Transverse colon (tissue), 4 donors: ENCODE results near the gene SETD1B. TPM values are rescaled to one million over a fixed set of nuclear protein-coding genes. Genes with fewer than 3 reads are reported as not detected.

Experiments used
- DNase-seq: peaks from one replicate; pipeline ENCODE4 v3.0.0-alpha.2; 2019
- H3K27ac ChIP-seq, 4 donors: fragments of 200-600 bp; sonication (generic); 2 replicates each; pipeline ENCODE4 v1.5.1; 2016 to 2018; ENCODE audit warnings: inconsistent platforms in 4 of 4
- H3K27me3 ChIP-seq: fragments of 200-600 bp; sonication (generic); 2 replicates; pipeline ENCODE4 v1.5.1; 2017; ENCODE audit warnings: inconsistent platforms
- H3K36me3 ChIP-seq, 4 donors: fragments of 200-600 bp; sonication (generic); 2 replicates each; pipeline ENCODE4 v1.5.1; 2017 to 2019; ENCODE audit warnings: inconsistent platforms in 4 of 4
- H3K4me1 ChIP-seq, 4 donors: fragments of 200-600 bp; sonication (generic); 2 replicates each; pipeline ENCODE4 v1.5.1; 2017 to 2020; ENCODE audit warnings: inconsistent platforms in 4 of 4
- H3K4me3 ChIP-seq, 4 donors: fragments of 200-600 bp; sonication (generic); 1 replicate in 1 of 4; 2 replicates in 3 of 4; pipeline versions ENCODE4 v1.5.1 to v1.6.1; 2017 to 2019; ENCODE audit warnings: inconsistent platforms in 4 of 4
- H3K9me3 ChIP-seq, 2 donors: fragments of 200-600 bp; sonication (generic); 2 replicates each; pipeline ENCODE4 v1.5.1; 2017 to 2019; ENCODE audit warnings: inconsistent platforms in 2 of 2
- EP300 ChIP-seq: sonication (generic); formaldehyde crosslinking; IDR thresholded peaks from one replicate; pipeline ENCODE4 v1.6.1; 2017; ENCODE audit warnings: antibody characterized with exemption, low read depth
- POLR2A ChIP-seq: fragments of 450-650 bp; IDR thresholded peaks from one replicate; pipeline ENCODE4 v1.6.1; 2016; ENCODE audit warnings: antibody characterized with exemption, mild to moderate bottlenecking, moderate library complexity
- POLR2AphosphoS5 ChIP-seq, 3 donors: sonication (generic); formaldehyde crosslinking; IDR thresholded peaks; one replicate each; pipeline ENCODE4 v1.6.1; 2016; ENCODE audit warnings: antibody characterized with exemption in 3 of 3
- WGBS, 2 donors: methylation state at CpG; one replicate each; pipeline ENCODE4 v1.1.5; 2018; ENCODE audit warnings: low coverage in 1 of 2; 5-methylcytosine and 5-hydroxymethylcytosine counted together
- in situ Hi-C, 4 donors: fragments of 200-750 bp; cut with MboI; loops; one replicate each; pipeline versions ENCODE4 v1.15.0 to v1.15.1; 2017; ENCODE audit warnings: low sequenced_read_pairs in 3 of 4, low pct_ligation_motif_present in 1 of 4, low pct_unique_long_range_greater_than_20kb in 1 of 4
- intact Hi-C: fragments of 100-400 bp; cut with DNase I; formaldehyde crosslinking; loops from one replicate; pipeline ENCODE4 v1.15.1; 2023; ENCODE audit warnings: low total_unique reads
- total RNA-seq, 4 donors: library from RNA; depleted of rRNA; stranded (reverse); fragments of >200 nt; gene quantifications; one replicate each; pipeline ENCODE4 v1.1.0, GENCODE V29; 2016
- TF ChIP-seq, protein P1 (sequence below), 5 experiments: fragments of 200-600 bp in 3 of 5; fragments of 450-650 bp in 2 of 5; sonication (generic) in 3 of 5; IDR thresholded peaks; 1 replicate in 2 of 5; 2 replicates in 3 of 5; pipeline ENCODE4 v1.5.1; 2016 to 2017; ENCODE audit warnings: antibody characterized with exemption in 5 of 5, inconsistent platforms in 3 of 5, mild to moderate bottlenecking in 2 of 5, moderate library complexity in 1 of 5

SETD1B gene
- total RNA-seq, 4 donors from 2014 or later = 13.4 to 39.6 (median 15.2) TPM

DNA sequence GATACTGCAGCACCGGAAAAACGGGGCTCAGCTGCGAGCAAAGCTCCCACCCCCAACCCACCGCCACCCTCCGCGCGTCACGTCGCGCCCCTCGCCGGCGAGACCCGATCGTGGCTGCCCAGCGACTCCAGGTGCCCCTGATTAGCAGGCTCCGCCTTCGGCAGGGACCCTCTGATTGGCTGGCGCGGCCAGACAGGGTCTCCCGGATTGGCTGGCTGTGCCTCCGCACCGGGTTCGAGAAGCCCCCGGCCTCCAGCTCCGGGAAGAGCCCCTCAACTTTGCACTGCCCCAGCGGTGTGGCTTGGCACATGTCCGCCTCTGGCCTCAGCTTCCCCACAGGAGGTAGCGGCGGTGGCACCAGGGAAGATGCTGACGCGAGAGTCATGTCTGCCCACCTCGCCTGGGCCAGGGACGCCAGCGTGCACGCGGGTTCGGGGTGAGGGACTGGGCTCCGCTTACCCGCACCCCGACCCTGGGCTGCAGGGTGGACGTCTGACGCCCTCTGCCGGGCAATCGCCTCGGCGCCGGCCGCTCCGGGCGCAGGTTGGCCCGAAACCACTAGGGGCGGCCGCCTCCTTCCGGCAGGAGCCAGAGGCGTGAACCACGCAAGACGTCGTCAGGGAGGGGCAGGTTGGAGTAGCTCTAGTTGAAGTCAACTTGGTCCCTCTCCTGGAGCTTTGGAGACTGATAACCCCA lies 9.8 kb upstream of the SETD1B start:
- no peaks in the 10 kb centered on the region for H3K36me3 ChIP-seq
- H3K27me3 ChIP-seq = no peaks in the 10 kb centered on the region
- H3K4me1 ChIP-seq = peaks cover 45 to 88% (median 67%) of the 10 kb centered on the region in 4 donors
- H3K4me3 ChIP-seq = peak overlapping the region; percentile 43 to 58 (median 50)
- in situ Hi-C loops (loop anchor here in 3 of 4 donors (5.0 to 10.0 kb wide), 3 partner anchors 91 to 102 kb away; partner anchors contain the start of gene PSMD9 (in 1 of the 3)), intact Hi-C loops (loop anchor here (2.0 to 5.0 kb wide), 3 partner anchors 19 to 97 kb away; partner anchors contain the start of gene PSMD9)
- TF ChIP-seq, protein P1, sequence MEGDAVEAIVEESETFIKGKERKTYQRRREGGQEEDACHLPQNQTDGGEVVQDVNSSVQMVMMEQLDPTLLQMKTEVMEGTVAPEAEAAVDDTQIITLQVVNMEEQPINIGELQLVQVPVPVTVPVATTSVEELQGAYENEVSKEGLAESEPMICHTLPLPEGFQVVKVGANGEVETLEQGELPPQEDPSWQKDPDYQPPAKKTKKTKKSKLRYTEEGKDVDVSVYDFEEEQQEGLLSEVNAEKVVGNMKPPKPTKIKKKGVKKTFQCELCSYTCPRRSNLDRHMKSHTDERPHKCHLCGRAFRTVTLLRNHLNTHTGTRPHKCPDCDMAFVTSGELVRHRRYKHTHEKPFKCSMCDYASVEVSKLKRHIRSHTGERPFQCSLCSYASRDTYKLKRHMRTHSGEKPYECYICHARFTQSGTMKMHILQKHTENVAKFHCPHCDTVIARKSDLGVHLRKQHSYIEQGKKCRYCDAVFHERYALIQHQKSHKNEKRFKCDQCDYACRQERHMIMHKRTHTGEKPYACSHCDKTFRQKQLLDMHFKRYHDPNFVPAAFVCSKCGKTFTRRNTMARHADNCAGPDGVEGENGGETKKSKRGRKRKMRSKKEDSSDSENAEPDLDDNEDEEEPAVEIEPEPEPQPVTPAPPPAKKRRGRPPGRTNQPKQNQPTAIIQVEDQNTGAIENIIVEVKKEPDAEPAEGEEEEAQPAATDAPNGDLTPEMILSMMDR (IDR thresholded peaks at IDR 0.05) = peak; percentile 100
- TF ChIP-seq POLR2AphosphoS5 (IDR thresholded peaks at IDR 0.05) (peak; percentile 30 to 74 (median 71)), EP300 (no peak), POLR2A (peak; percentile 48)
- H3K9me3 ChIP-seq = no peaks in the 10 kb centered on the region
- 1% methylated on average over 33 of the region's 59 CpGs; no CpG with 5 or more reads in 1 of the 2 donors for WGBS, 2 donors
- peak overlapping the region; percentile 100 for H3K27ac ChIP-seq
- DNase-seq = peak; percentile 96

DNA sequence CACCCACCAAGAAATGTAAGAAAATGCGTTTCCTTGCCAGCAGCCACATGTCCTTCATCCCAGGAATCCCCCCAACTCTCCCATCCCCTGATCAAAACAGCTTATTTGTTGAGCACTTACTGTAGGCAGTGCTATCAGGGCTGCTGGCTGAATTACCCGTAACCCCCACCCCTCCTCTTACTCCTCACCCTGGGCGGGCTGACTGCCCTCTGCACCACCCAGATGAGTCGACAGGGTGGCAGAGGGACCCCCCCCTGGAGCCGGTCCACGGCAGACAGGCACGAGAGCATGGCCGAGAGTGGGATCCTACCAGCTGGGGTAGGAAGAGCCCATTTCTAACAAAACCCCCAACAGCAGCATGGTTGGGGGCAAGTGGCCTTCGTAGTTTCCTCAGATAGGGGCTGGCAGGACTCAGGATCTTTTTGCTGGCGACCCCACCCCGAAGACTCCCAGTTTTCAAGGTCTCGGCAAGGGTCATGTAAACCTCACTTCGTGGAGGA lies 9.2 kb upstream of the SETD1B start:
- 1% methylated on average over 12 of the region's 13 CpGs; no CpG with 5 or more reads in 1 of the 2 donors for WGBS, 2 donors

DNA sequence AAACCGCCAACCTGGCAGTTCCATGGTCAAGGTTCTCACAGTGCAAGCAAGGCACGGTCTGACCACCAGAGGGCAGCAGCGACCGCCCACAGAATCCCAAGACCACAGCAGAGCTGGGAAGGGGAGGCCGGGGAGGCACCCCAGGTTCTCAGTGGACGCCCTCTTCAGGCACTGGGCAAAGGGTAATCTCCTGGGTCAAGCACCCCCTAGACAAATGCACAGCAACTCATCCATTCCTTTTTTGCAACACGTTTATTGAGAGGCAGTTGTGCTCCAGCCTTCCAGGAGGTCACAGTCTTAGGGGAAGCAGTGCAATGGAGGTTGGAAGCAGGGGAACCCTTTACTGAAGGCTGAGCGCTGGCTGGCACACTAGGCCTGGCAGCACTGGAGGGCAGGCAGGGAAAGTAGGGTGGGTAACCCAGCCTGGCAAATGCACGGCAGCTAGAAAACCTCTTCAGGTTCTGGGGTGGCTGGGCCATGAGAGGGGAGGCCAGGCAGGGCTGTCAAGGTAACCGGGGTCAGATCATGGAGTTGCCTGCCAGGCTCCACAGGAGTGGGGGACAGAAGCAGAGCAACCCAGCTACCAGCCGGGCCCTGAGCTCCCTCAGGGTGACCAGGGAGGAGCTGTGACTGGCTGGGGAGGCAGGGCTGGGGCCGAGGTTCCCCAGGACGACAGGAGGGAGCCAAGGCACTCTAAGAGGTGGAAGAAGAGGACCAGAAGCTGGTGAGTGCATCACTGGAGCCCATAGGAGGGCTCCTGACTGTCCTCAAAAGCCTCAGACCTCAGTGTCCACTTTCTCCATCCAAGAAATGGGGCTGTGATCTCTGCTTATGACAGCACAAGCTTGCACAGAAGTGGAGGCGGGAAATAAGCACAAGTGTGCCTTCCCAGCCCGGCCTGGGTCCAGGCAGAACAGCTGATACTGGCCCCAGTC lies 8.5 kb upstream of the SETD1B start:
- WGBS, 2 donors = 33 to 100% methylated on average over 2 to 14 of the region's 15 CpGs
- intact Hi-C loops = loop anchor here (2.0 kb wide), 2 partner anchors 18 to 94 kb away; partner anchors contain the start of gene PSMD9
- in situ Hi-C loops = loop anchor here in 3 of 4 donors (10.0 kb wide), 2 partner anchors 90 to 100 kb away; partner anchors contain the start of gene PSMD9 (in 1 of the 3)
- H3K27me3 ChIP-seq = no peaks in the 10 kb centered on the region
- TF ChIP-seq, protein P1 (IDR thresholded peaks at IDR 0.05) = peak; percentile 91 to 98 (median 97)
- TF ChIP-seq POLR2AphosphoS5 (IDR thresholded peaks at IDR 0.05) (peak in 2 of 3 donors; percentile 27 to 48), POLR2A (no peak), EP300 (no peak)
- peak; percentile 94 for DNase-seq
- peaks cover 49 to 88% (median 71%) of the 10 kb centered on the region in 4 donors for H3K4me1 ChIP-seq
- H3K4me3 ChIP-seq = peak overlapping the region in 1 of 4 donors; percentile 33
- H3K27ac ChIP-seq = peak overlapping the region; percentile 100
- no peaks in the 10 kb centered on the region for H3K36me3 ChIP-seq
- H3K9me3 ChIP-seq = no peaks in the 10 kb centered on the region

More for the DNA sequence above, 9.2 kb upstream of the SETD1B start:
- in situ Hi-C loops (loop anchor here in 3 of 4 donors (5.0 to 10.0 kb wide), 3 partner anchors 90 to 102 kb away; partner anchors contain the start of gene PSMD9 (in 1 of the 3)), intact Hi-C loops (loop anchor here (2.0 to 5.0 kb wide), 3 partner anchors 18 to 97 kb away; partner anchors contain the start of gene PSMD9)
- Histone ChIP-seq H3K9me3 (no peaks in the 10 kb centered on the region), H3K4me1 (peaks cover 49 to 91% (median 71%) of the 10 kb centered on the region in 4 donors), H3K4me3 (peak overlapping the region in 2 of 4 donors; percentile 33 to 44), H3K27ac (peak overlapping the region; percentile 100), H3K36me3 (no peaks in the 10 kb centered on the region), H3K27me3 (no peaks in the 10 kb centered on the region)
- peak; percentile 46 for DNase-seq
- peak; percentile 23 for TF ChIP-seq POLR2A
- TF ChIP-seq EP300 = no peak
- TF ChIP-seq POLR2AphosphoS5 (IDR thresholded peaks at IDR 0.05) = no peak
- TF ChIP-seq, protein P1 (IDR thresholded peaks at IDR 0.05) = no peak
